Neural cell (in vitro differentiated cells): Measurements from ENCODE around the gene WDR33. TPM values are rescaled to one million over a fixed set of nuclear protein-coding genes. Genes with fewer than 3 reads are reported as not detected.
"Not testable (repeated sequence)": the region's sequence is repeated elsewhere in the genome, so short reads cannot be mapped to it uniquely, and the experiment has no call there.

Experiments
- H2AFZ ChIP-seq: fragments of 200-600, 300-800 bp; sonication (generic), shearing (Covaris generic); 2 replicates; pipeline ENCODE4 v1.6.0; 2014; ENCODE audit warnings: low read depth, mild to moderate bottlenecking, antibody characterized with exemption, low read length, moderate library complexity
- H3F3A ChIP-seq: fragments of 200-600 bp; shearing (Covaris generic); 2 replicates; pipeline ENCODE4 v1.6.1; 2016; ENCODE audit warnings: mild to moderate bottlenecking, moderate library complexity, mixed read lengths, antibody characterized with exemption, low read length; ENCODE audit not compliant: insufficient read depth, poor library complexity, severe bottlenecking
- H3K27ac ChIP-seq: fragments of 200-600, 300-800 bp; sonication (generic), shearing (Covaris generic); 2 replicates; pipeline ENCODE4 v1.5.1; 2014; ENCODE audit warnings: mild to moderate bottlenecking, low read length, moderate library complexity
- H3K27me3 ChIP-seq: fragments of 300-800, 200-600 bp; sonication (generic), shearing (Covaris generic); 2 replicates; pipeline ENCODE4 v1.6.0; 2014; ENCODE audit warnings: mild to moderate bottlenecking, low read depth, low read length, moderate library complexity; ENCODE audit not compliant: insufficient read depth
- H3K36me3 ChIP-seq: fragments of 300-800, 200-600 bp; sonication (generic), shearing (Covaris generic); 2 replicates; pipeline ENCODE4 v1.5.1; 2014; ENCODE audit warnings: mild to moderate bottlenecking, antibody characterized with exemption, low read length, moderate library complexity; ENCODE audit not compliant: insufficient read depth
- H3K4me2 ChIP-seq: fragments of 300-800, 200-600 bp; sonication (generic), shearing (Covaris generic); 2 replicates; pipeline ENCODE4 v1.6.0; 2014; ENCODE audit warnings: mild to moderate bottlenecking, low read length
- H3K4me3 ChIP-seq: fragments of 300-800, 200-600 bp; sonication (generic), shearing (Covaris generic); 2 replicates; pipeline ENCODE4 v1.5.1; 2014; ENCODE audit warnings: mild to moderate bottlenecking, low read length, moderate library complexity
- H3K79me2 ChIP-seq: fragments of 200-600 bp; shearing (Covaris generic); replicated peaks from 2 replicates; pipeline ENCODE4 v1.6.0; 2014; ENCODE audit warnings: mild to moderate bottlenecking, low read length, moderate library complexity; ENCODE audit not compliant: insufficient read depth
- H3K9ac ChIP-seq: fragments of 300-800, 200-600 bp; sonication (generic), shearing (Covaris generic); 2 replicates; pipeline ENCODE4 v1.6.1; 2016; ENCODE audit warnings: mild to moderate bottlenecking, low read length, mixed read lengths
- H3K9me2 ChIP-seq: fragments of 200-600 bp; shearing (Covaris generic); 2 replicates; pipeline ENCODE4 v1.6.1; 2016; ENCODE audit warnings: mild to moderate bottlenecking, low read length, mixed read lengths; ENCODE audit not compliant: insufficient read depth
- H3K9me3 ChIP-seq: fragments of 200-600, 300-800 bp; sonication (generic), shearing (Covaris generic); 2 replicates; pipeline ENCODE4 v1.6.1; 2016; ENCODE audit warnings: mild to moderate bottlenecking, mixed run types, low read length, moderate library complexity, mixed read lengths
- H4K20me1 ChIP-seq: fragments of 200-600 bp; shearing (Covaris generic); 2 replicates; pipeline ENCODE4 v1.6.1; 2016; ENCODE audit warnings: mild to moderate bottlenecking, mixed run types; ENCODE audit not compliant: insufficient read depth
- CTCF ChIP-seq: fragments of 450-650 bp; IDR thresholded peaks from 2 replicates; pipeline ENCODE4 v1.5.1; 2014; ENCODE audit warnings: antibody characterized with exemption, mild to moderate bottlenecking, moderate library complexity; ENCODE audit not compliant: poor library complexity, severe bottlenecking
- EP300 ChIP-seq: fragments of 450-650 bp; conservative IDR thresholded peaks from 2 replicates; pipeline ENCODE4 v1.6.1; 2014; ENCODE audit warnings: antibody characterized with exemption, mild to moderate bottlenecking, moderate library complexity; ENCODE audit not compliant: poor library complexity, severe bottlenecking
- EZH2 ChIP-seq: fragments of 200-600, 300-800 bp; shearing (Covaris generic), sonication (generic); IDR thresholded peaks from 2 replicates; pipeline ENCODE4 v1.6.1; 2014; ENCODE audit warnings: antibody characterized with exemption, low read length, borderline replicate concordance, mild to moderate bottlenecking; ENCODE audit not compliant: insufficient read depth, poor library complexity, severe bottlenecking
- MXI1 ChIP-seq: fragments of 450-650 bp; conservative IDR thresholded peaks from 2 replicates; pipeline ENCODE4 v1.6.1; 2014; ENCODE audit warnings: antibody characterized with exemption, mild to moderate bottlenecking; ENCODE audit not compliant: poor library complexity, severe bottlenecking
- POLR2AphosphoS5 ChIP-seq: IDR thresholded peaks from 2 replicates; pipeline ENCODE4 v1.6.1; 2012
- RAD21 ChIP-seq: fragments of 450-650 bp; conservative IDR thresholded peaks from 2 replicates; pipeline ENCODE4 v1.6.1; 2014; ENCODE audit warnings: antibody characterized with exemption, mild to moderate bottlenecking, moderate library complexity
- REST ChIP-seq: IDR thresholded peaks from 2 replicates; pipeline ENCODE4 v1.6.1; 2012; ENCODE audit warnings: borderline replicate concordance
- SMC3 ChIP-seq: fragments of 450-650 bp; conservative IDR thresholded peaks from 2 replicates; pipeline ENCODE4 v1.6.1; 2014; ENCODE audit warnings: antibody characterized with exemption, mild to moderate bottlenecking, moderate library complexity; ENCODE audit not compliant: poor library complexity
- TAF1 ChIP-seq: IDR thresholded peaks from 2 replicates; pipeline ENCODE4 v1.6.1; 2012; ENCODE audit warnings: low read depth
- polyA plus RNA-seq: library from polyadenylated mRNA; depleted of rRNA; stranded (reverse); fragments of >200 nt; gene quantifications from 2 replicates; pipeline ENCODE4 v1.2.3, GENCODE V29; 2014

Gene WDR33
- polyA plus RNA-seq, 1 donor from 2014 or later = 58.7 TPM

GRCh38 chr2:127807678-127808353 lies 3.2 kb downstream of the WDR33 start:
- no peaks in the 10 kb centered on the region for H3K9me3 ChIP-seq
- no peak overlapping the region for H3K27ac ChIP-seq
- H3K79me2 ChIP-seq = peaks cover 75% of the 10 kb centered on the region
- no peaks in the 10 kb centered on the region for H4K20me1 ChIP-seq
- H3K36me3 ChIP-seq = no peaks in the 10 kb centered on the region
- H3F3A ChIP-seq = no peaks in the 10 kb centered on the region
- no peaks in the 10 kb centered on the region for H3K9me2 ChIP-seq
- no peak for TF ChIP-seq POLR2AphosphoS5
- no peak for TF ChIP-seq TAF1
- H3K9ac ChIP-seq = no peak overlapping the region
- no peaks in the 10 kb centered on the region for H3K27me3 ChIP-seq
- H2AFZ ChIP-seq = no peak overlapping the region
- H3K4me3 ChIP-seq = peak overlapping the region; percentile 10
- H3K4me2 ChIP-seq = no peak overlapping the region

GRCh38 chr2:127806860-127807259 lies 4.1 kb downstream of the WDR33 start:
- H3K36me3 ChIP-seq, H4K20me1 ChIP-seq, H3K9me2 ChIP-seq, H3F3A ChIP-seq, H3K27me3 ChIP-seq, H3K9me3 ChIP-seq, H3K27ac ChIP-seq, H2AFZ ChIP-seq, H3K4me3 ChIP-seq, H3K9ac ChIP-seq, H3K4me2 ChIP-seq: not testable (repeated sequence)
- peaks cover 84% of the 10 kb centered on the region for H3K79me2 ChIP-seq

GRCh38 chr2:127805491-127805890 lies 5.5 kb downstream of the WDR33 start:
- Histone ChIP-seq H3K4me2 (no peak overlapping the region), H4K20me1 (no peaks in the 10 kb centered on the region), H3K27me3 (no peaks in the 10 kb centered on the region), H3K4me3 (no peak overlapping the region), H2AFZ (no peak overlapping the region), H3F3A (no peaks in the 10 kb centered on the region), H3K9me2 (no peaks in the 10 kb centered on the region), H3K9me3 (no peaks in the 10 kb centered on the region), H3K36me3 (no peaks in the 10 kb centered on the region), H3K27ac (no peak overlapping the region), H3K79me2 (peaks cover 95% of the 10 kb centered on the region), H3K9ac (no peak overlapping the region)
- TF ChIP-seq TAF1 = no peak
- TF ChIP-seq CTCF = no peak
- no peak for TF ChIP-seq RAD21
- no peak for TF ChIP-seq POLR2AphosphoS5
- no peak for TF ChIP-seq SMC3
- TF ChIP-seq EP300 = no peak
- TF ChIP-seq MXI1 = no peak
- TF ChIP-seq REST = no peak
- TF ChIP-seq EZH2 = no peak
